Testis (tissue), 3 donors: ENCODE results near the gene PTMA. TPM values are rescaled to one million over a fixed set of nuclear protein-coding genes. Genes with fewer than 3 reads are reported as not detected.

Experiments
- DNase-seq: peaks from one replicate; pipeline ENCODE4 v3.0.0-alpha.2; 2019
- H3K27ac ChIP-seq, 2 donors: fragments of 200-600 bp; sonication (generic); one replicate each; pipeline ENCODE4 v1.5.1; 2019
- H3K27me3 ChIP-seq: fragments of 200-600 bp; sonication (generic); one replicate; pipeline ENCODE4 v1.5.1; 2019
- H3K36me3 ChIP-seq: fragments of 200-600 bp; sonication (generic); one replicate; pipeline ENCODE4 v1.5.1; 2017; ENCODE audit warnings: low read depth; ENCODE audit errors: missing control alignments
- H3K4me1 ChIP-seq: fragments of 200-600 bp; sonication (generic); one replicate; pipeline ENCODE4 v1.5.1; 2019
- H3K4me3 ChIP-seq, 2 donors: fragments of 200-600 bp; sonication (generic); one replicate each; pipeline ENCODE4 v1.5.1; 2017 to 2019
- H3K9me3 ChIP-seq: fragments of 200-600 bp; sonication (generic); one replicate; pipeline ENCODE4 v1.5.1; 2017
- POLR2A ChIP-seq: fragments of 450-650 bp; IDR thresholded peaks from one replicate; pipeline ENCODE4 v1.6.1; 2017; ENCODE audit warnings: antibody characterized with exemption, mild to moderate bottlenecking, moderate library complexity
- WGBS, 2 donors: methylation state at CpG; one replicate each; pipeline ENCODE4 v1.1.5; 2018; 5-methylcytosine and 5-hydroxymethylcytosine counted together
- intact Hi-C: fragments of 100-400 bp; cut with DNase I; formaldehyde crosslinking; loops from one replicate; pipeline ENCODE4 v1.15.1; 2023; ENCODE audit warnings: low total_unique reads
- polyA plus RNA-seq: library from polyadenylated mRNA; stranded (reverse); fragments of 350-450 nt; fragmentation: Illumina TruSeq; extraction: RNeasy Lipid Tissue Mini Kit (QIAGEN cat#74804); gene quantifications from one replicate; pipeline ENCODE4 v1.2.3, GENCODE V29; 2014; ENCODE audit warnings: low read depth, low replicate concordance; ENCODE audit not compliant: insufficient read depth
- total RNA-seq, 2 donors: library from RNA; depleted of rRNA; stranded (reverse); fragments of >200 nt; gene quantifications; one replicate each; pipeline ENCODE4 v1.2.3, GENCODE V29; 2016
- TF ChIP-seq, protein P1 (sequence below), 3 experiments: fragments of 450-650 bp in 2 of 3; fragments of 200-600 bp in 1 of 3; sonication (generic) in 1 of 3; IDR thresholded peaks; one replicate each; pipeline ENCODE4 v1.5.1; 2016 to 2019; ENCODE audit warnings: antibody characterized with exemption in 3 of 3, mild to moderate bottlenecking in 2 of 3, moderate library complexity in 1 of 3

PTMA gene
- total and polyA plus RNA-seq, 3 donors from 2014 or later: 278 to 583 (median 311) TPM

DNA sequence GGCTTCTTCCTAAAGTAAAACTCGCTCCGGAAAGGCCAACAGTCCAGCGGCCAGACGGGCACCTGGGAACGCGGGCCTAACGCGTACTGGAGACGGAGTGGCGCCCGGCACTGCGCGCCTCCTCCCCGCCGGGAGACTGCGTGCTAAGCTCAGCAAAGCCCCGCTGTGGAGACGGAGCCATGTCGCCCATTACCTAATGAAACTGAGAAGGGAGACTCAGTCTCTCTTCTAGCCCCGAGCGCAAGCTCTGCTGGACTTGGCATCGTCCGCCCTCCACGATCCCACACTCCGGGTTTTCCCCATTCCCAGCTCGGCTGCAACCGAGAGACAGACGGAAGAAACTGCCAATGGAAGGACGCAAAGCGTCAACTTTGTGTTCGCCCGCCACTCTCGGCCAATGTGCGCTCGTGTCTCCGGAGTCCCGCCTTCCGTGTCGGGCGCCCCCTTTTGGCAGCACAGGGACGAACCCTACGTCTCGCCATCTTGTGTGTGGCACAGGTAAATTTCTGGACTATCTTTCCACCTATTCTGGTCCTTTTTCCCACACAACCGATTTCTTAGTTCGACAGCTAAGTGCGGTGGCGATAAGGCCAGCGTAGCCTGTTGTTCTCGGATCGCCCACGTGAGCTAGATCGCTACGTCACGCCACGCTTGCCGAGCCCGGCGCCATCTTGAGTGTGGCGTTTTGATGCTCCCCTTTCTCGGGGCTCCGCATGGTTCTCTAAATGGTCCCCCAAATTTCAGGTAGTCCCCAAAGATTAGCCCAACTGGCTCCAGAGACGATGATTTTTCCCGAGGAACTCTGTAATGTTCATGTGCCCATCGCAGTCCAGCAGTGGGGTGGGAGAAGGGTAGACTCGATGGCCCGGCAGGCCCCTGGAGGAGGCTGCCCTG, 1.3 kb upstream of the PTMA start:
- peak; percentile 99 for DNase-seq
- H3K27me3 ChIP-seq: no peaks in the 10 kb centered on the region
- H3K27ac ChIP-seq: peak overlapping the region; percentile 98 to 100
- WGBS, 2 donors: 0% methylated on average over 43 to 66 of the region's 66 CpGs
- peaks cover 19% of the 10 kb centered on the region for H3K4me1 ChIP-seq
- intact Hi-C loops: no loop called here
- TF ChIP-seq, protein P1, sequence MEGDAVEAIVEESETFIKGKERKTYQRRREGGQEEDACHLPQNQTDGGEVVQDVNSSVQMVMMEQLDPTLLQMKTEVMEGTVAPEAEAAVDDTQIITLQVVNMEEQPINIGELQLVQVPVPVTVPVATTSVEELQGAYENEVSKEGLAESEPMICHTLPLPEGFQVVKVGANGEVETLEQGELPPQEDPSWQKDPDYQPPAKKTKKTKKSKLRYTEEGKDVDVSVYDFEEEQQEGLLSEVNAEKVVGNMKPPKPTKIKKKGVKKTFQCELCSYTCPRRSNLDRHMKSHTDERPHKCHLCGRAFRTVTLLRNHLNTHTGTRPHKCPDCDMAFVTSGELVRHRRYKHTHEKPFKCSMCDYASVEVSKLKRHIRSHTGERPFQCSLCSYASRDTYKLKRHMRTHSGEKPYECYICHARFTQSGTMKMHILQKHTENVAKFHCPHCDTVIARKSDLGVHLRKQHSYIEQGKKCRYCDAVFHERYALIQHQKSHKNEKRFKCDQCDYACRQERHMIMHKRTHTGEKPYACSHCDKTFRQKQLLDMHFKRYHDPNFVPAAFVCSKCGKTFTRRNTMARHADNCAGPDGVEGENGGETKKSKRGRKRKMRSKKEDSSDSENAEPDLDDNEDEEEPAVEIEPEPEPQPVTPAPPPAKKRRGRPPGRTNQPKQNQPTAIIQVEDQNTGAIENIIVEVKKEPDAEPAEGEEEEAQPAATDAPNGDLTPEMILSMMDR (IDR thresholded peaks at IDR 0.05): peak; percentile 75 to 89 (median 88)
- TF ChIP-seq POLR2A: peak; percentile 70
- no peaks in the 10 kb centered on the region for H3K9me3 ChIP-seq
- peak overlapping the region; percentile 94 to 99 for H3K4me3 ChIP-seq
- H3K36me3 ChIP-seq: no peaks in the 10 kb centered on the region

DNA sequence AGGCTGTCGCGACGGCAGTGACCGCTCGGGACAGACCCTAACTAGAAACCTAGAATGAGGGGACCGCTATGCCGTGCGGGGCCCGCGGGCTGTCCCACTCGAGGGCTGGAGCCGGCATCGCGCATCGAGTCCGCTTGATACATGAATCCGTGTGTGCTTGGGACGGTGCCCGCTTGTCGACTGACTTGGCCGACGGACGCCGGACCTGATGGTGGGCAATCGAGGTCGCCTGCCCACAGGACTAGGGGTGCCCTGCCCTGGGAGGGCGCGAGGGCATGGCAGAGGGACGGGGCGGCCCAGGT, 749 bp upstream of the PTMA start:
- Histone ChIP-seq H3K27ac (peak overlapping the region; percentile 98 to 100), H3K4me1 (peaks cover 23% of the 10 kb centered on the region), H3K36me3 (no peaks in the 10 kb centered on the region), H3K9me3 (no peaks in the 10 kb centered on the region), H3K27me3 (no peaks in the 10 kb centered on the region), H3K4me3 (peak overlapping the region; percentile 94 to 99)
- WGBS, 2 donors: 1% methylated on average over 10 of the region's 30 CpGs; no CpG with 5 or more reads in 1 of the 2 donors
- intact Hi-C loops: no loop called here
- no peak for TF ChIP-seq POLR2A
- TF ChIP-seq, protein P1 (IDR thresholded peaks at IDR 0.05): no peak
- DNase-seq: no peak

DNA sequence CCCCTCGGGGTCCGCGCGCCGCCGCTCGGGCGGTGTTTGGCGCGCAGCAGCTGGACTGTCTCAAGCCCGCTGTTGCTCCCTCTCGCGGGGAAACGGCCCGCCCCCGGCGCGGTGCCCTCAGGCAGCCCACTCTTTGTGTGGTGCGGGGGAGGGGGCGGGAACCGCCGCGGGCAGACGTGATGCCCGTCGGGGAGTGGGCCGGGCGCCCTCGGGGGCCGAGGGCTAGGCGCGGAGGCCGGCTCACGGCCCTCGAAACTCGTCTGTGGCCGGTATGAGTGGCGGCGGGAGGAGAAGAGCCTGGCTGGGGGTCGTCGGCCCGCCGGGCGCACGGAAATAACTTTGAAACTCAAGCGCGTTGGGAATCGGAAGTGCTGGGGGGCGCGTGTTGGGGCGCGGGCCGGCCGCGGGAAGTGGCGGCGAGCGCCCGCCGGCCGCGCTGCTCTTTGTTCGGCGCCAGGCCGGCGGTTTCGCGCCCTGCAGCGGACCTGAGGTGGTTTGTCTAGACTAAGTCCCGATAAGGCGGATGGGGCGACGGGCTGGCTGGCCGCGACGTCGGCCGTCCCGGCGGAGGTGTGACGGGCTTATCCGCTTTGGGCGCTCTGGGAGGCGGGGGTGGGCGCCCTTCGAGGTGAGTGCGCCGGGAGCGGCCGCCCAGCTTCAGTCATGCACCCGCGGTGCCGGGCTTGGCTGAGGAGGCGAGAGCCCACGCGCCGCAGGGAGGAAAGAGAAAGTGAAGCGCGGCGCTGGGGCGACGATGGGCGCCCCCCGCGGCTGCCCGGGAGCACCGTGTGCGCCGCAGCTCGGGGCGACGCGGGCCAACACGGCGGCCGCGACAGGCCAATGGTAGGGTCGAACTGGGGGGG, 679 bp downstream of the PTMA start:
- no peak for TF ChIP-seq POLR2A
- TF ChIP-seq, protein P1 (IDR thresholded peaks at IDR 0.05): peak in 1 of 3 experiments; percentile 12
- H3K9me3 ChIP-seq: no peaks in the 10 kb centered on the region
- peak; percentile 43 for DNase-seq
- no peaks in the 10 kb centered on the region for H3K36me3 ChIP-seq
- H3K4me3 ChIP-seq: peak overlapping the region; percentile 94 to 99
- peaks cover 30% of the 10 kb centered on the region for H3K4me1 ChIP-seq
- intact Hi-C loops: no loop called here
- 0 to 1% methylated on average over 13 to 83 of the region's 118 CpGs for WGBS, 2 donors
- H3K27me3 ChIP-seq: no peaks in the 10 kb centered on the region
- peak overlapping the region; percentile 98 to 100 for H3K27ac ChIP-seq

- intact Hi-C loops: no loop called here
These were observed 1.3 kb downstream of the PTMA start for GRCh38 chr2:231709636-231709980.

More at GRCh38 chr2:231709636-231709980, 1.3 kb downstream of the PTMA start:
- no peaks in the 10 kb centered on the region for H3K9me3 ChIP-seq
- H3K27ac ChIP-seq: peak overlapping the region; percentile 98 to 100
- H3K4me1 ChIP-seq: peaks cover 33% of the 10 kb centered on the region
- H3K36me3 ChIP-seq: no peaks in the 10 kb centered on the region
- peak overlapping the region; percentile 94 to 99 for H3K4me3 ChIP-seq
- WGBS, 2 donors: 0% methylated on average over 24 of the region's 33 CpGs; no CpG with 5 or more reads in 1 of the 2 donors
- peak; percentile 61 for DNase-seq
- H3K27me3 ChIP-seq: no peaks in the 10 kb centered on the region
- TF ChIP-seq, protein P1 (IDR thresholded peaks at IDR 0.05): no peak
- TF ChIP-seq POLR2A: no peak
